HG03521 (cell line): Measurements from ENCODE around the gene ACAD9.
"Not testable (repeated sequence)": the region's sequence is repeated elsewhere in the genome, so short reads cannot be mapped to it uniquely, and the experiment has no call there.

ENCODE experiments used
- ATAC-seq: cut with Tn5 transposase; IDR thresholded peaks from one replicate; pipeline ENCODE4 v1.9.1; 2021; ENCODE audit warnings: mild to moderate bottlenecking, moderate library complexity; ENCODE audit not compliant: unreplicated experiment

Gene ACAD9

GRCh38 chr3:128859630-128860029, 19.8 kb upstream of the ACAD9 start:
- ATAC-seq: no peak

GRCh38 chr3:128861491-128861890, 17.9 kb upstream of the ACAD9 start:
- ATAC-seq: no peak

- no peak for ATAC-seq
Observed at GRCh38 chr3:128863560-128863959, 15.9 kb upstream of the ACAD9 start.

GRCh38 chr3:128864351-128864811, 15.0 kb upstream of the ACAD9 start:
- no peak for ATAC-seq

GRCh38 chr3:128864849-128865804, 14.3 kb upstream of the ACAD9 start:
- not testable (repeated sequence) for ATAC-seq

GRCh38 chr3:128867200-128868125, 12.0 kb upstream of the ACAD9 start:
- no peak for ATAC-seq

GRCh38 chr3:128870347-128870746, 9.1 kb upstream of the ACAD9 start:
- ATAC-seq: no peak

GRCh38 chr3:128872282-128872681, 7.1 kb upstream of the ACAD9 start:
- no peak for ATAC-seq

GRCh38 chr3:128872744-128873143, 6.7 kb upstream of the ACAD9 start:
- ATAC-seq: no peak

GRCh38 chr3:128873244-128874022, 6.0 kb upstream of the ACAD9 start:
- no peak for ATAC-seq

- ATAC-seq: no peak
Observed at GRCh38 chr3:128874481-128875180, 4.8 kb upstream of the ACAD9 start.

GRCh38 chr3:128875556-128876120, 3.8 kb upstream of the ACAD9 start:
- ATAC-seq: no peak

GRCh38 chr3:128878011-128878457, 1.4 kb upstream of the ACAD9 start:
- no peak for ATAC-seq

- peak; percentile 6 for ATAC-seq
Observed at GRCh38 chr3:128878556-128879124, 780 bp upstream of the ACAD9 start.

GRCh38 chr3:128879991-128880390, 571 bp downstream of the ACAD9 start:
- no peak for ATAC-seq

GRCh38 chr3:128880455-128880854, 1.0 kb downstream of the ACAD9 start:
- ATAC-seq: not testable (repeated sequence)

- no peak for ATAC-seq
Observed at GRCh38 chr3:128881576-128881975, 2.2 kb downstream of the ACAD9 start.

GRCh38 chr3:128882719-128883118, 3.3 kb downstream of the ACAD9 start:
- ATAC-seq: no peak

- no peak for ATAC-seq
Observed at GRCh38 chr3:128884992-128885391, 5.6 kb downstream of the ACAD9 start.
